IMR-90 (cell line): Measurements from ENCODE around the gene FGGY. TPM values are rescaled to one million over a fixed set of nuclear protein-coding genes. Genes with fewer than 3 reads are reported as not detected.

Source experiments
- ATAC-seq: fragments of 200-7000 bp; cut with Tn5 transposase; 2 replicates; pipeline ENCODE4 v1.9.1; 2020; ENCODE audit warnings: low read depth, mild to moderate bottlenecking, moderate library complexity
- BruUV-seq: library from RNA; stranded (reverse); fragments of 400-500 nt; replicated peaks from 2 replicates; lab custom pipeline; 2021; lab: Mats Ljungman, UMichigan
- CTCF ChIA-PET: fragments of 300-600 bp; formaldehyde crosslinking; extraction: SDS; loops from one replicate; lab custom pipeline; 2021; ENCODE audit warnings: antibody characterized with exemption; lab: Yijun Ruan, JAX
- POLR2A ChIA-PET: fragments of 300-600 bp; sonication (Branson Sonifier 250); formaldehyde crosslinking; loops from one replicate; lab custom pipeline; 2022; ENCODE audit warnings: antibody characterized with exemption; ENCODE audit not compliant: unreplicated experiment; lab: Charles Lee
- DNase-seq: peaks from one replicate; pipeline ENCODE4 v3.0.0; 2013
- H2AFZ ChIP-seq: replicated peaks from 2 replicates; pipeline ENCODE3; 2013; ENCODE audit warnings: low read length, mild to moderate bottlenecking; ENCODE audit not compliant: poor library complexity
- H2AK5ac ChIP-seq: 2 replicates; pipeline ENCODE4 v1.6.1; 2013; ENCODE audit warnings: low read depth, low read length, inconsistent platforms
- H2AK9ac ChIP-seq: replicated peaks from 2 replicates; pipeline ENCODE3; 2013; ENCODE audit warnings: mild to moderate bottlenecking, low read depth, low read length, moderate library complexity; ENCODE audit not compliant: poor library complexity
- H2BK120ac ChIP-seq: 2 replicates; pipeline ENCODE4 v1.6.1; 2013; ENCODE audit warnings: low read depth, low read length, inconsistent platforms
- H2BK15ac ChIP-seq: 3 replicates; pipeline ENCODE4 v1.6.1; 2013; ENCODE audit warnings: low read depth, low read length, inconsistent platforms
- H2BK20ac ChIP-seq: 2 replicates; pipeline ENCODE4 v1.6.1; 2013; ENCODE audit warnings: low read depth, mild to moderate bottlenecking, inconsistent platforms, low read length, moderate library complexity
- H2BK5ac ChIP-seq: 2 replicates; pipeline ENCODE4 v1.6.1; 2013; ENCODE audit warnings: mild to moderate bottlenecking, low read depth, low read length, inconsistent platforms; ENCODE audit not compliant: poor library complexity, severe bottlenecking
- H3K14ac ChIP-seq: replicated peaks from 2 replicates; pipeline ENCODE4 v1.6.1; 2013; ENCODE audit warnings: low read depth, low read length, inconsistent platforms
- H3K18ac ChIP-seq: 2 replicates; pipeline ENCODE4 v1.6.1; 2013; ENCODE audit warnings: low read depth, low read length, control low read depth
- H3K23ac ChIP-seq: 2 replicates; pipeline ENCODE4 v1.6.1; 2013; ENCODE audit warnings: low read depth, low read length, inconsistent platforms
- H3K27ac ChIP-seq: 2 replicates; pipeline ENCODE4 v1.5.1; 2013; ENCODE audit warnings: mild to moderate bottlenecking, control low read depth, low read length; ENCODE audit not compliant: insufficient read depth
- H3K27me3 ChIP-seq: 2 replicates; pipeline ENCODE4 v1.6.1; 2013; ENCODE audit warnings: low read length; ENCODE audit not compliant: control insufficient read depth, insufficient read depth
- H3K36me3 ChIP-seq: 2 replicates; pipeline ENCODE4 v1.6.1; 2013; ENCODE audit warnings: low read length, mixed read lengths; ENCODE audit not compliant: control insufficient read depth, insufficient read depth
- H3K4ac ChIP-seq: 2 replicates; pipeline ENCODE4 v1.6.1; 2013; ENCODE audit warnings: low read depth, low read length, inconsistent platforms
- H3K4me1 ChIP-seq: 2 replicates; pipeline ENCODE4 v1.6.1; 2013; ENCODE audit warnings: low read length, mixed read lengths; ENCODE audit not compliant: control insufficient read depth, insufficient read depth
- H3K4me2 ChIP-seq: 2 replicates; pipeline ENCODE4 v1.6.1; 2013; ENCODE audit warnings: low read depth, mild to moderate bottlenecking, control low read depth, low read length, moderate library complexity
- H3K4me3 ChIP-seq: 2 replicates; pipeline ENCODE4 v1.5.1; 2013; ENCODE audit warnings: low read depth, mild to moderate bottlenecking, control low read depth, low read length, moderate library complexity; ENCODE audit not compliant: insufficient read depth
- H3K56ac ChIP-seq: 2 replicates; pipeline ENCODE4 v1.6.1; 2013; ENCODE audit warnings: low read length, inconsistent platforms; ENCODE audit not compliant: insufficient read depth; ENCODE audit errors: extremely low read depth
- H3K79me1 ChIP-seq, 2 experiments: 2 replicates each; pipeline ENCODE4 v1.6.1; 2013; ENCODE audit warnings: low read length in 2 of 2, inconsistent platforms in 1 of 2, low read depth in 1 of 2
- H3K9ac ChIP-seq: 2 replicates; pipeline ENCODE4 v1.6.1; 2013; ENCODE audit warnings: low read depth, low read length, control low read depth
- H3K9me1 ChIP-seq: 2 replicates; pipeline ENCODE4 v1.6.1; 2013; ENCODE audit warnings: low read length, inconsistent platforms; ENCODE audit not compliant: insufficient read depth
- H3K9me3 ChIP-seq: 2 replicates; pipeline ENCODE4 v1.6.1; 2013; ENCODE audit warnings: low read length; ENCODE audit not compliant: control insufficient read depth, insufficient read depth
- H4K20me1 ChIP-seq: 2 replicates; pipeline ENCODE4 v1.6.1; 2013; ENCODE audit warnings: low read length, inconsistent platforms; ENCODE audit not compliant: insufficient read depth
- H4K5ac ChIP-seq: 2 replicates; pipeline ENCODE4 v1.6.1; 2013; ENCODE audit warnings: mild to moderate bottlenecking, low read depth, low read length, control low read depth
- H4K8ac ChIP-seq, 2 experiments: 2 replicates each; pipeline ENCODE4 v1.6.1; 2013; ENCODE audit warnings: low read depth in 2 of 2, low read length in 2 of 2, control low read depth in 1 of 2, inconsistent platforms in 1 of 2
- H4K91ac ChIP-seq: 2 replicates; pipeline ENCODE4 v1.6.1; 2013; ENCODE audit warnings: low read depth, low read length, inconsistent platforms; ENCODE audit not compliant: insufficient read depth
- CHD1 ChIP-seq: IDR thresholded peaks from 2 replicates; pipeline ENCODE4 v1.6.1; 2012; ENCODE audit warnings: low read depth, low read length, improper control_type of control experiment
- CTCF ChIP-seq: conservative IDR thresholded peaks from 2 replicates; pipeline ENCODE4 v1.5.1; 2012; ENCODE audit warnings: mild to moderate bottlenecking, low read depth, low read length, improper control_type of control experiment
- MAFK ChIP-seq: IDR thresholded peaks from 2 replicates; pipeline ENCODE4 v1.6.1; 2012; ENCODE audit warnings: low read depth, low read length, improper control_type of control experiment
- MAZ ChIP-seq: IDR thresholded peaks from 2 replicates; pipeline ENCODE4 v1.6.1; 2012; ENCODE audit warnings: low read depth, mild to moderate bottlenecking, low read length, improper control_type of control experiment, moderate library complexity, borderline replicate concordance
- NFE2L2 ChIP-seq: fragments of 150-350 bp; IDR thresholded peaks from 2 replicates; pipeline ENCODE4 v1.6.1; 2016; ENCODE audit warnings: low read depth, mild to moderate bottlenecking, low read length
- POLR2A ChIP-seq: IDR thresholded peaks from 2 replicates; pipeline ENCODE4 v1.6.1; 2012; ENCODE audit warnings: mild to moderate bottlenecking, low read depth, low read length
- RAD21 ChIP-seq: IDR thresholded peaks from 2 replicates; pipeline ENCODE4 v1.6.1; 2012; ENCODE audit warnings: low read length, improper control_type of control experiment
- RCOR1 ChIP-seq: IDR thresholded peaks from 2 replicates; pipeline ENCODE4 v1.6.1; 2012; ENCODE audit warnings: mild to moderate bottlenecking, low read length, improper control_type of control experiment; ENCODE audit not compliant: insufficient replicate concordance
- SMC3 ChIP-seq: fragments of 150-350 bp; IDR thresholded peaks from 2 replicates; pipeline ENCODE4 v1.6.1; 2016; ENCODE audit warnings: low read depth, mild to moderate bottlenecking, antibody characterized with exemption, low read length, moderate library complexity
- WGBS, 2 experiments: methylation state at CpG; one replicate each; pipeline versions ENCODE4 v1.1.5 to v1.1.7; 2013; ENCODE audit warnings: missing lambda C conversion rate in 2 of 2; ENCODE audit not compliant: insufficient read length in 1 of 2; ENCODE audit errors: extremely low coverage in 2 of 2; 5-methylcytosine and 5-hydroxymethylcytosine counted together
- dilution Hi-C: fragments of 300-500 bp; cut with HindIII; formaldehyde crosslinking; loops from one replicate; pipeline ENCODE4 v1.14.3; 2018; ENCODE audit warnings: low sequenced_read_pairs; ENCODE audit not compliant: unreplicated experiment
- in situ Hi-C: fragments of 300-500 bp; cut with MboI; formaldehyde crosslinking; loops from 3 replicates; pipeline ENCODE4 v1.14.3; 2019; ENCODE audit warnings: low sequenced_read_pairs, inconsistent platforms, mixed read lengths
- intact Hi-C: fragments of 100-400 bp; cut with micrococcal nuclease; formaldehyde crosslinking; loops from 2 replicates; pipeline ENCODE4 v1.10.0; 2022
- polyA plus RNA-seq, 3 experiments: library from polyadenylated mRNA; depleted of rRNA; stranded (reverse); fragments of >200 nt; gene quantifications; 2 replicates each; pipeline ENCODE4 v1.2.3, GENCODE V29; 2012; ENCODE audit warnings: low replicate concordance in 1 of 3
- total RNA-seq: library from RNA; depleted of rRNA; stranded (reverse); fragments of >200 nt; gene quantifications from 2 replicates; pipeline ENCODE4 v1.2.3, GENCODE V29; 2012

The FGGY gene
- total and polyA plus RNA-seq, 2 of the 4 experiments (the other 2 are of a cell fraction), result 5.6 to 14.0 TPM

GRCh38 chr1:59690171-59690930 is 393.5 kb downstream of the FGGY start:
- Histone ChIP-seq H3K36me3 (no peaks in the 10 kb centered on the region), H2BK20ac (no peak overlapping the region), H2BK15ac (no peak overlapping the region), H3K9me1 (no peaks in the 10 kb centered on the region), H3K18ac (no peak overlapping the region; the same call in 1 of the 2 replicates), H4K20me1 (no peaks in the 10 kb centered on the region), H4K8ac (no peak overlapping the region), H4K5ac (no peak overlapping the region), H3K4me1 (no peaks in the 10 kb centered on the region; the same call in 1 of the 2 replicates), H3K4me3 (no peak overlapping the region), H2AK9ac (no peak overlapping the region), H2AFZ (no peak overlapping the region), H3K56ac (no peak overlapping the region), H3K27ac (no peak overlapping the region), H3K79me1 (no peaks in the 10 kb centered on the region), H2BK120ac (no peak overlapping the region), H3K4ac (no peak overlapping the region), H4K91ac (no peak overlapping the region), H3K14ac (no peak overlapping the region), H3K9me3 (no peaks in the 10 kb centered on the region; the same call in 1 of the 2 replicates), H3K9ac (no peak overlapping the region), H3K27me3 (no peaks in the 10 kb centered on the region; the same call in none of the 2 replicates), H3K23ac (no peak overlapping the region), H2BK5ac (no peak overlapping the region), H2AK5ac (peak overlapping the region; percentile 57; the same call in 1 of the 2 replicates), H3K4me2 (no peak overlapping the region)
- ChIA-PET CTCF (no interaction called here), POLR2A (no interaction called here)
- intact Hi-C loops, result no loop called here
- in situ Hi-C loops, result no loop called here
- 100% methylated on average over 2 of the region's 7 CpGs; no CpG with 5 or more reads in 1 of the 2 experiments for WGBS, 2 experiments
- no peak for DNase-seq
- ATAC-seq, result no peak
- TF ChIP-seq POLR2A (no peak), CTCF (no peak), MAFK (no peak), CHD1 (no peak), NFE2L2 (no peak), MAZ (no peak), RCOR1 (no peak), SMC3 (no peak), RAD21 (no peak)
- no TSS peak for BruUV-seq
- dilution Hi-C loops, result no loop called here
